GM21367 (cell line): ENCODE data around the gene IL4R.
A peak's percentile ranks its signal among the peaks of the same experiment; 100 is the strongest.

ENCODE experiments used
- ATAC-seq: cut with Tn5 transposase; IDR thresholded peaks from one replicate; pipeline ENCODE4 v1.9.1; 2021; ENCODE audit not compliant: unreplicated experiment

IL4R gene

GRCh38 chr16:27353853-27354252 is 40.1 kb downstream of the IL4R start:
- ATAC-seq = no peak

DNA sequence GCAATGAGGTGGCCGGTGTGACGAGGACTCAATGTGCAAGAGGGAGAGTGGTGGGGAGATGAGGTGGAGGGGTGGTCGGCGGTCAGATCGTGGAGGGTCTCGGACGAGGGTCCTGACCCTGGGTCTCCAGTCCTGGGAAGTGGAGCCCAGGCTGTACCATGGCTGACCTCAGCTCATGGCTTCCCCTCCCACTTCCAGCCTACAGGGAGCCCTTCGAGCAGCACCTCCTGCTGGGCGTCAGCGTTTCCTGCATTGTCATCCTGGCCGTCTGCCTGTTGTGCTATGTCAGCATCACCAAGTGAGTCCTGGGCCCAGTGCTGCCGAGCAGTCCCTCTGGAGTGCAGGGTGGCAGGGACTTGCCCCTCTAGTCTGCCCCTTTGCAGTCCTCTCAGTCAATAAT is 41.8 kb downstream of the IL4R start:
- ATAC-seq = no peak

GRCh38 chr16:27356794-27357193 is 43.0 kb downstream of the IL4R start:
- no peak for ATAC-seq

DNA sequence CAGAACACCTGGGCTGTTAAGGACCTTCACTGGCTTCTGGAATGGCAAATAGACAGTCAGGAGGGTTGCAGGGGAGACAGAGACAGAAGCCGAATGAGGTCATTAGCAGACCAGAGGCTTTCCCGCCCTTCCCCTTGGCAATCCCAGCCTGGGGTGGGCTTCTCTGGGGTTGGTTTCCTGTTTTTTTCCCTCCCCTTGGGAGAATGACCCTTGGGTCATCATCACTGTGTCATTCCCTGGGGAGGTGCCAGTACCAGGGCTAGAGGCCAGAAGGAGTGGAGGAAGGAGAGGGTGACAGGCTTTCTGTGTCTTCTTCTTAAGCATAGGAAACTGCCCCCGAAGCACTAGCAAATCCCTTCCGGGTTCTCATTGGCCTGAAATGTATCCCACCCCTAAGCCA is 45.3 kb downstream of the IL4R start:
- ATAC-seq = no peak

DNA sequence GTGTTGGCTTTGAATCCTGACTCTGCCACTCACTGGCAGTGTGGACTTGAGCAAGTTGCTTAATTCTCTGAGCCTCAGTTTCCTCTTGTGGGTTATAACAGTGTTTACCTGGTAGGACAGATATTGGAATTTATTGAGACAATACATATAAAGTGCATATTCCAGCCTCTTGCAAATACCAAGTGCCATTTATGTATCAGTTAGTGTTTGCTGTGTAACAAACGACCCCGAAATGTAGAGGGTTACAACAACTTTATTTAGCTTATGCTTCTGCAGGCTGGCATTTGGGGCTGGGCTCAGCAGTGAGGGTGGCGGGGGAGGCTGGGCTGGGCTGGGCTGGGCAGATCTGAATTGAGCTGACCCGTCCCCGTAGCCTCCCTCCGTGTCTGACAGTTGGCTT is 45.8 kb downstream of the IL4R start:
- no peak for ATAC-seq

- no peak for ATAC-seq
These were observed 48.2 kb downstream of the IL4R start for GRCh38 chr16:27361987-27362386.

- no peak for ATAC-seq
These were observed 48.9 kb downstream of the IL4R start for GRCh38 chr16:27362570-27363245.

- no peak for ATAC-seq
These were observed 49.5 kb downstream of the IL4R start for GRCh38 chr16:27363246-27363632.

GRCh38 chr16:27363797-27364196 is 50.0 kb downstream of the IL4R start:
- no peak for ATAC-seq

DNA sequence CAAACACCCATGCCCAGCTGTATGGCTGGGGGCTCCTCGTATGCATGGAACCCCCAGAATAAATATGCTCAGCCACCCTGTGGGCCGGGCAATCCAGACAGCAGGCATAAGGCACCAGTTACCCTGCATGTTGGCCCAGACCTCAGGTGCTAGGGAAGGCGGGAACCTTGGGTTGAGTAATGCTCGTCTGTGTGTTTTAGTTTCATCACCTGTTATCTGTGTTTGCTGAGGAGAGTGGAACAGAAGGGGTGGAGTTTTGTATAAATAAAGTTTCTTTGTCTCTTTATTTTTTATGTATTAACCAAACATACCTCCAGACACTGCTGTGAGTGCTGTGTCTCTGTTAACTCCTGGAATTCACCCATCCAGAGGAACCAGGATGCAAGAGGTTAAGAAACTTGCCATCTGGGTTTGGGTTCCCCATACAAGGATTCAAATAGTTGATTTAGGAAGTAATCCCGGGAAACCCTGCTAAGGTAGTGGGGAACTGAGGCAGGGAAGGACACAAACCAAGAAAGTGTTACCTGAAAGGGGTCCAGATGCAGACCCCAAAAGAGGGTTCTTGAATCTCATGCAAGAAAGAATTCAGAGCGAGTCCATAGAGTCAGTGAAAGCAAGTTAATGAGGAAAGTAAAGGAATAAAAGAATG is 50.8 kb downstream of the IL4R start:
- ATAC-seq = no peak

- ATAC-seq = no peak
These were observed 51.6 kb downstream of the IL4R start for GRCh38 chr16:27365142-27366089.

DNA sequence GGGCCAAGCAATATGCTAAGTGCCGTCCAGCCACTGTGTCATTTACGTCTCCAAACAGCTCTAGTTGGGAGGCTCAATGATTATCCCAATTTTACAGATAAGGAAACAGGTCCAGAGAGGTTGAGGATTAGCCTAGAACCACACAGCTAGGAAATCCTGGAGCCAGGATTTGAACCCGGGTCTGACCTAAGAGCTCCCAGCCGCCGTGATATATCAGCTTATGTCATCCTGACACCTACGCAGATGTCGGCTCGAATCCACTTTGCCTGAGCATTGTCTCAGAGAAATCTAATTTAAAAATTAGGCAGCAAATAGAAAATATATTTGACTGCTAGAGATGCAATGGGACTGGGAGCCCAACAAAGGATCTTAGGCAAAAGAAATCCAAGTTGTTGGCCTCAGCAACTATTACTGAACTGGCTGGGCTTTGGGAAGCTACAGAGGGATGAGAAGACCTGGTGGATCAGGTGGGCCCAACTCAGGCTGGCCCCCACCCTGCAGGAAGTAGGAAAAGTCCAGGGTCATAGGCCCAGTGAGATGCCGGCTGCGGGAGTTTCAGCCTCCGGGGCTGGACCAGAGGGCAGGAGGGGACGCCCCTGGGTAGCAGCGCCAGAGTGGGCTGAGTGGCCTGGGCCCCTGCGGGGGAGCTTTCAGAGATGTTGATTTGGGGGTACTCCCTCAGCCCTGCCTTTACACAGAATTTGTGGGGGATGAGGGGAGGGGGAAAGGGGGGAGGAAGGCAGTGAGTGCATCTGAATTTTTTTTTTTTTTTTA is 53.1 kb downstream of the IL4R start:
- peak; percentile 11 for ATAC-seq

DNA sequence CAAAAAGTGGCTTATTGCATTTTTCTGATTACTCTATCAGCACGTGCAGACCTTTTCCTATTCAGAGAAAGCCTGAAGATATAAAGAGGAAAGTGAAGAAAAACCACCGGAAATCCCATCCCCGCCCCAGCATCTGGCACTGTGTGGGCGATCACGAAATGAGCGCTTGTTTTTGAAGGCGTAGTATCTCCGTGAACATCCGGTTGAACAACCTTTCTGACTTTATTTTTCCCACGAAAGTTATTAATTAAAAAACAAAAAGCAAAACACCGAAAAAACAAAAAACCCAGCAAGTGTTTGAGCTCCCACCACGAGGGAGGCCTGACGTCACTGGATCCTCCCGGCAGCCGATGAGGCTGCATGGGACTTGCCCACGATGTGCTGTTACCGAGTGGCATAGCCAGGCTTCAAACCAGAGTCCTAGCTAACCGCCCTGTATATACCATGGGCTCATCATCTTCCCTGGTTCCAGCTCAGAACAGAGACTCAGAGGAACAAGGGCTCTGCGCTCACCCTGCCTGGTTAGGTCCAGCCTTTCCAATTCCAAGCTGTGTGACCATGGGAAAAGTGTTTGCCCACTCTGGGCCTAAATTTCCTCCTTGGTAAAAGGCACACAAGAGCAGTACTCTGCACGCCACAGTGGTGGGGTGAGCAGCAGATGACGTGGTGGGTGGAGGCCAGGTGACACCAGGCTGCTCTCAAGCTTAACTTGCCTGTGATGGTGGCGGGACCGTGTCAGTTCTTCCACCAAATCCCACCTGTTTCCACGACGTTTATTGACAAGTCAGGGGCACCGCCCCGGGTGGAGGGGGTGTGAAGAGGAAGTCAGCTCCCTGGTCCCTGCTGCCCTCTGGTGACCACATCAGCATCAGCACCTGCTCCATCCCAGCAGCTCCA is 53.9 kb downstream of the IL4R start:
- ATAC-seq = peak; percentile 58

DNA sequence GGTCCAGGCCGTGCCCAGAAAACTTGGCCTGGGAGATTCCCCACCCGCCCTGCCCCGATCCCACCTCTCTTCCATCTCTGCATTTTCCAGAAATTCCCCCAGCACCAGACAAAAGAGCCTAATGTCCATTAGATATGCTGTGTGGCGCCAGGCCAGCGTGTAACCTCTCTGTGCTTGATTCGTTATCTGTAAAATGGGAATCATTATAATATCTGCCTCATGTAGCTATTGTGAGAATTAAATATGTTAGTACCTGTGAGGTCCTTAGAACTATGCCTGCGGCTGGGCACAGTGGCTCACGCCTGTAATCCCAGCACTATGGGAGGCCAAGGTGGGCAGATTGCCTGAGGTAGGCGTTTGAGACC is 54.6 kb downstream of the IL4R start:
- ATAC-seq = no peak

DNA sequence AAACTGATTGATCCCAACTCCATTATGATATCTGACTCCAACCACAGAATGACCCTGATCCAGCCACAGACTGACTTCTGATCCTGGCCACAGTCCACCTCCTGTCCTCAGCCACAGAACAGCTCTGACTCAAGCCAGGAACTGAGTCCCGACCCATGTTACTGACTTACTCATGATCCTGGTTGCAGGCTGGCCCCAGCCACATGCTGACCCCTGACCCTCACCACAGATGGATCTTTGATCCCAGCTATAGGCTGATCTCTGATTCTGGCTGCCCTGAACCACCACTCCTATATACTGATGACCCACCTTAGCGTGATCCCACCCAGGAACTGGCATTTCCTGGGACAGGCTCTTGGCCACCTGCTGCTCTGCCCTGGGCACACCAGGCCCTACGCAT is 56.0 kb downstream of the IL4R start:
- ATAC-seq = no peak

GRCh38 chr16:27370318-27370717 is 56.5 kb downstream of the IL4R start:
- ATAC-seq = no peak

DNA sequence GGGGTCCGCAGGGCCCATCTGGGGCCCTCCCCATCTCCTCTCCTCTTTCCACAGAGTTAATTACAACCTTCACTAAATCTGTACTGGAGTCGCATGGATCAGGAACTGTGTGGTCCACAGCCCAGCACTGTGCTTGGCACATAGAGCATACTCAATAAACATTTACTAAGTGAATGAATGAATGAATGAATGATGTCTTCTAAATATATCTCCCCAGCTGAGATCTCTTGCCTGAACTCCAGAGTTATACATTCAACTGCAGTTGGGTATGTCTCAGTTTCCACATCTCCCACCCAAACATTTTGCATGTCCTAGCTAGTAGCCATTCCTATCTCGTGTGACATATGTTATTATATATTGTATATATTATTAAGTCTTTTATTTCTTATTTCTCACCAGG is 59.5 kb downstream of the IL4R start:
- ATAC-seq = no peak

DNA sequence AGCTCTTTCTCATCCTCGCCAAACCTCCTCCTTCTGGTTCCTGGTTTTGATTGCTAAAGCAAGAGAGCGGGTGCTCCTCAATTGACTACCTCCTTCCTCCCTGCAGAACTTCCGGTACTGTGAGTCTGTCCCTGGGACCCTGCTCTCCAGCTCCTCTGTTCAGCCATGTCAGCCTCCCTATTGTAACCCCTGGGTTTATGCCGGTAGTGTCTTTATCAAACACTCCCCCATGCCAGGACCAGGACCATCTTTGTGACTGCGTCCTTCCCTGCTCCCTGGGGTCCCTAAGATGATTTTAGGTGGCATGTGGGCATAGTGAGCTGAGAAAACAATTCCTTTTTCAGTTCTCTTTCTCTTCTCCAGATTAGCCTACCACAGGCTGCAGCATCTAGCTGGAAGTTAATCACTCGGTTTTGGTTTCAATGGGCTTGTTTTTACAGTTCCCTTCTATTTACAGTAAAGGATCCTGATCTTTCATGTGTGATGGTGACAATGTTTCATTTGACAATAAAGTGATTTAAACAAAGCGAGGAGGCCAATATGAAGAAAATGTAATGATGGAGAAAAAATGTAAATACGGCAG is 60.5 kb downstream of the IL4R start:
- ATAC-seq = peak; percentile 27

DNA sequence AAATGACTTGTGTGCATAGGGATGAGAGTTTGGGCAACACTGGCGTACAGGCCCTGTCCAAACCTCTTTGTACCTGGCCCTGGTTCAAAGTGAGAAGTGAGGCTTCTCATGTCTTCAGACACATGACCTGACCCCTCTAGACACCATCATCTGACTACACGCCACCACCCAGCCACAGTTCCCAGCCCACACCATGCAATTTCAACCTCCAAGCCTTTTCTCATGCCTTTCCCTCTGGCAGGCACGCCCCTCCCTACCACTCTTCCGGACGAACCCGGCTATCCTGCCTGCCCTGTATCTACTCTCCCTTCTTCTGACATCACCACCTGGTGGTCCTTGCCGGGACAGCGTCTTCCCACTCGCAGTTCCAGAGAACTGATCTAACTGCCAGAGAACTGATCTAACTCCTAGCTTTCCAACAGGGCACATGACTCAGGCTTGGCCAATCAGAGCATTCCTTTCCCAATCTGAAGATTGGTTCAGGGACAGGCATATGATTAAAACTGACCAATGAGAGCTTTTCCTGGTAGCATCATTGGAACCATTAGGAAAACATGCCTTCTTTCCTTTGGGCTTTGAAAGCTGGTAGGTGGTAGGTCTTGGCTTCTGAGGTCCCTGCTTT is 61.1 kb downstream of the IL4R start:
- peak; percentile 45 for ATAC-seq
